ENCODE results near the gene CALN1. TPM values are rescaled to one million over a fixed set of nuclear protein-coding genes. Genes with fewer than 3 reads are reported as not detected.

The CALN1 gene
- total and polyA plus RNA-seq, 2 of the 8 experiments (the other 6 are each of a cell fraction or from before 2014, with no cell fraction given), result 6.4 to 15.2 TPM

GRCh38 chr7:71995111-71995510, 417.0 kb downstream of the CALN1 start:
- H3K79me1 ChIP-seq (ENCODE audit: low read depth, low read length), result no peaks in the 10 kb centered on the region
- H4K20me1 ChIP-seq (replicated peaks in 1 of 2; ENCODE audit: control insufficient read depth in 1 of 2, insufficient read depth in 2 of 2, low read length in 2 of 2), result no peaks in the 10 kb centered on the region
- ChIA-PET POLR2A (ENCODE audit: partially characterized antibody) (no interaction called here), CTCF (ENCODE audit: partially characterized antibody) (no interaction called here)
- TF ChIP-seq CEBPB (IDR thresholded peaks at IDR 0.05; ENCODE audit: low read depth, low read length), result no peak
- no peak overlapping the region for H3K9ac ChIP-seq (replicated peaks in 1 of 4; ENCODE audit: extremely low read depth in 1 of 4, low read depth in 3 of 4, low read length in 3 of 4)
- H2BK120ac ChIP-seq (replicated peaks; ENCODE audit: low read depth, low read length), result no peak overlapping the region
- H3K9me3 ChIP-seq (ENCODE audit: insufficient read depth in 2 of 2, low read depth in 1 of 2, low read length in 1 of 2), result no peaks in the 10 kb centered on the region
- no peak overlapping the region for H4K8ac ChIP-seq (ENCODE audit: extremely low read depth, insufficient read depth, low read length)
- H3K36me3 ChIP-seq (ENCODE audit: control insufficient read depth in 2 of 4, insufficient read depth in 4 of 4, low read length in 3 of 4), result no peaks in the 10 kb centered on the region
- no peak overlapping the region for H3K27ac ChIP-seq (ENCODE audit: low read depth, low read length)
- H2BK5ac ChIP-seq (ENCODE audit: low read depth, low read length), result no peak overlapping the region
- no peak overlapping the region for H2BK15ac ChIP-seq (ENCODE audit: low read length)
- no peak overlapping the region for H3K14ac ChIP-seq (ENCODE audit: insufficient read length)
- no peak overlapping the region for H2AK5ac ChIP-seq (ENCODE audit: low read depth, low read length)
- no peaks in the 10 kb centered on the region for H3K79me2 ChIP-seq (ENCODE audit: control insufficient read depth in 1 of 2, insufficient read depth in 2 of 2, low read length in 2 of 2)
- 92% methylated on average over 7 of the region's 7 CpGs; no CpG with 5 or more reads in 1 of the 2 experiments for WGBS, 2 experiments (ENCODE audit: extremely low coverage in 1 of 2, insufficient coverage in 1 of 2, insufficient read length in 1 of 2, insufficient replicate concordance in 2 of 2, low coverage in 1 of 2, low lambda C conversion rate in 2 of 2, missing lambda C conversion rate in 1 of 2)
- H3K23ac ChIP-seq (ENCODE audit: insufficient read length), result no peak overlapping the region
- no peak overlapping the region for H2AFZ ChIP-seq (ENCODE audit: low read length)
- no peak overlapping the region for H4K5ac ChIP-seq (ENCODE audit: insufficient read length, low read depth, low read length)
- DNase-seq (ENCODE audit: low read depth in 1 of 2, low spot score in 2 of 2) (peak in 1 of 2 experiments; percentile 36), FAIRE-seq (no peak)
- no peak overlapping the region for H3K18ac ChIP-seq (ENCODE audit: extremely low read depth, low read length)
- no peak overlapping the region for H3K56ac ChIP-seq (replicated peaks; ENCODE audit: insufficient read length, low read depth, low read length)
- no peak overlapping the region for H3K4me3 ChIP-seq (ENCODE audit: extremely low read depth in 1 of 4, insufficient read depth in 2 of 4, low read depth in 3 of 4, low read length in 4 of 4)
- H2BK20ac ChIP-seq (ENCODE audit: low read length), result no peak overlapping the region
- H3K23me2 ChIP-seq (ENCODE audit: low read depth, low read length), result no peaks in the 10 kb centered on the region
- H3K4ac ChIP-seq (replicated peaks; ENCODE audit: insufficient read length, low read depth, low read length), result no peak overlapping the region
- H3K4me2 ChIP-seq (ENCODE audit: insufficient read depth in 1 of 2, low read depth in 2 of 2, low read length in 2 of 2), result no peak overlapping the region
- H2BK12ac ChIP-seq (ENCODE audit: low read depth, low read length), result no peak overlapping the region
- no peaks in the 10 kb centered on the region for H3K27me3 ChIP-seq (replicated peaks in 1 of 4; ENCODE audit: control insufficient read depth in 3 of 4, extremely low read depth in 1 of 4, insufficient read depth in 3 of 4, low read length in 3 of 4)
- no peaks in the 10 kb centered on the region for H3K4me1 ChIP-seq (replicated peaks in 1 of 4; ENCODE audit: control insufficient read depth in 3 of 4, insufficient read depth in 4 of 4, low read length in 3 of 4)
- H4K91ac ChIP-seq (replicated peaks; ENCODE audit: insufficient read length, low read length), result no peak overlapping the region

All from H1 (cell line).